Caco-2 (cell line): ENCODE data around the gene VOPP1. TPM values are rescaled to one million over a fixed set of nuclear protein-coding genes. Genes with fewer than 3 reads are reported as not detected.

Source experiments
- BruUV-seq: library from RNA; stranded (reverse); fragments of 400-500 nt; replicated peaks from 2 replicates; lab custom pipeline; 2021; lab: Mats Ljungman, UMichigan
- CTCF ChIA-PET: fragments of 300-600 bp; sonication (Branson Sonifier 250); formaldehyde crosslinking; loops from one replicate; lab custom pipeline; 2022; ENCODE audit warnings: antibody characterized with exemption; lab: Charles Lee
- POLR2A ChIA-PET: fragments of 300-600 bp; sonication (Branson Sonifier 250); formaldehyde crosslinking; loops from one replicate; lab custom pipeline; 2022; ENCODE audit warnings: antibody characterized with exemption; lab: Charles Lee
- DNase-seq, 2 experiments: peaks; one replicate each; pipeline versions ENCODE4 v3.0.0 to v3.0.0-alpha.2; 2020 to 2022
- H3K27me3 ChIP-seq: replicated peaks from 2 replicates; pipeline ENCODE4 v1.6.0; 2011; ENCODE audit warnings: low read length; ENCODE audit not compliant: control insufficient read depth, insufficient read depth
- H3K36me3 ChIP-seq: 2 replicates; pipeline ENCODE4 v1.5.1; 2011; ENCODE audit warnings: low read length; ENCODE audit not compliant: control insufficient read depth, insufficient read depth
- H3K4me1 ChIP-seq: fragments of 250-450 bp; sonication (Bioruptor Pico); 2 replicates; pipeline ENCODE4 v1.5.1; 2020; ENCODE audit warnings: mild to moderate bottlenecking
- H3K4me3 ChIP-seq: 2 replicates; pipeline ENCODE4 v1.5.1; 2011; ENCODE audit warnings: low read depth, mild to moderate bottlenecking, control low read depth, low read length
- H3K9me3 ChIP-seq: fragments of 250-450 bp; sonication (Bioruptor Pico); 2 replicates; pipeline ENCODE4 v1.5.1; 2020; ENCODE audit warnings: mild to moderate bottlenecking, moderate library complexity
- H3K27ac Mint-ChIP-seq: one replicate; pipeline ENCODE4 v1.8.0; 2022; ENCODE audit warnings: mixed read lengths; ENCODE audit not compliant: unreplicated experiment
- H3K27me3 Mint-ChIP-seq: one replicate; pipeline ENCODE4 v1.8.0; 2022; ENCODE audit warnings: mixed read lengths; ENCODE audit not compliant: insufficient read depth, unreplicated experiment
- H3K36me3 Mint-ChIP-seq: one replicate; pipeline ENCODE4 v1.8.0; 2022; ENCODE audit warnings: mild to moderate bottlenecking, mixed read lengths; ENCODE audit not compliant: insufficient read depth, unreplicated experiment
- H3K4me1 Mint-ChIP-seq: one replicate; pipeline ENCODE4 v1.8.0; 2022; ENCODE audit warnings: low read depth, mixed read lengths; ENCODE audit not compliant: unreplicated experiment
- H3K4me3 Mint-ChIP-seq: one replicate; pipeline ENCODE4 v1.8.0; 2022; ENCODE audit warnings: mild to moderate bottlenecking, moderate library complexity, mixed read lengths; ENCODE audit not compliant: unreplicated experiment
- H3K9me3 Mint-ChIP-seq: one replicate; pipeline ENCODE4 v1.8.0; 2022; ENCODE audit warnings: mixed read lengths; ENCODE audit not compliant: unreplicated experiment
- intact Hi-C: fragments of 100-400 bp; cut with micrococcal nuclease; formaldehyde crosslinking; loops from one replicate; pipeline ENCODE4 v1.10.0; 2022; ENCODE audit not compliant: unreplicated experiment
- total RNA-seq: library from RNA; stranded (reverse); gene quantifications from 2 replicates; pipeline ENCODE4 v1.2.3, GENCODE V29; 2022
- TF ChIP-seq, protein P1 (sequence below), 2 experiments: fragments of 200-600 bp in 1 of 2; IDR thresholded peaks; 1 replicate in 1 of 2; 2 replicates in 1 of 2; pipeline versions ENCODE4 v1.5.1 to v1.8.0; 2011 to 2022; ENCODE audit warnings: antibody characterized with exemption in 1 of 2, control low read depth in 1 of 2, inconsistent platforms in 1 of 2, low read depth in 1 of 2, low read length in 1 of 2, mild to moderate bottlenecking in 1 of 2, moderate library complexity in 1 of 2; ENCODE audit not compliant: insufficient read depth in 1 of 2, severe bottlenecking in 1 of 2, unreplicated experiment in 1 of 2

Gene VOPP1
- total RNA-seq, 1 experiment from 2014 or later = 46.8 TPM

GRCh38 chr7:55504967-55505658 lies 67.2 kb downstream of the VOPP1 start:
- Mint-ChIP-seq H3K27ac (no peak overlapping the region), H3K4me1 (no peaks in the 10 kb centered on the region), H3K9me3 (no peaks in the 10 kb centered on the region), H3K36me3 (no peaks in the 10 kb centered on the region), H3K4me3 (no peak overlapping the region), H3K27me3 (no peaks in the 10 kb centered on the region)
- Histone ChIP-seq H3K4me1 (no peaks in the 10 kb centered on the region), H3K9me3 (no peaks in the 10 kb centered on the region), H3K36me3 (no peaks in the 10 kb centered on the region), H3K4me3 (no peak overlapping the region), H3K27me3 (no peaks in the 10 kb centered on the region)
- no peak for DNase-seq
- ChIA-PET POLR2A (no interaction called here), CTCF (no interaction called here)
- intact Hi-C loops = no loop called here
- TF ChIP-seq, protein P1, sequence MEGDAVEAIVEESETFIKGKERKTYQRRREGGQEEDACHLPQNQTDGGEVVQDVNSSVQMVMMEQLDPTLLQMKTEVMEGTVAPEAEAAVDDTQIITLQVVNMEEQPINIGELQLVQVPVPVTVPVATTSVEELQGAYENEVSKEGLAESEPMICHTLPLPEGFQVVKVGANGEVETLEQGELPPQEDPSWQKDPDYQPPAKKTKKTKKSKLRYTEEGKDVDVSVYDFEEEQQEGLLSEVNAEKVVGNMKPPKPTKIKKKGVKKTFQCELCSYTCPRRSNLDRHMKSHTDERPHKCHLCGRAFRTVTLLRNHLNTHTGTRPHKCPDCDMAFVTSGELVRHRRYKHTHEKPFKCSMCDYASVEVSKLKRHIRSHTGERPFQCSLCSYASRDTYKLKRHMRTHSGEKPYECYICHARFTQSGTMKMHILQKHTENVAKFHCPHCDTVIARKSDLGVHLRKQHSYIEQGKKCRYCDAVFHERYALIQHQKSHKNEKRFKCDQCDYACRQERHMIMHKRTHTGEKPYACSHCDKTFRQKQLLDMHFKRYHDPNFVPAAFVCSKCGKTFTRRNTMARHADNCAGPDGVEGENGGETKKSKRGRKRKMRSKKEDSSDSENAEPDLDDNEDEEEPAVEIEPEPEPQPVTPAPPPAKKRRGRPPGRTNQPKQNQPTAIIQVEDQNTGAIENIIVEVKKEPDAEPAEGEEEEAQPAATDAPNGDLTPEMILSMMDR (IDR thresholded peaks at IDR 0.05; ENCODE audit: insufficient read depth in 1 of 2, low read depth in 1 of 2, low read length in 1 of 2, severe bottlenecking in 1 of 2, unreplicated experiment in 1 of 2) = no peak
- no TSS peak for BruUV-seq

DNA sequence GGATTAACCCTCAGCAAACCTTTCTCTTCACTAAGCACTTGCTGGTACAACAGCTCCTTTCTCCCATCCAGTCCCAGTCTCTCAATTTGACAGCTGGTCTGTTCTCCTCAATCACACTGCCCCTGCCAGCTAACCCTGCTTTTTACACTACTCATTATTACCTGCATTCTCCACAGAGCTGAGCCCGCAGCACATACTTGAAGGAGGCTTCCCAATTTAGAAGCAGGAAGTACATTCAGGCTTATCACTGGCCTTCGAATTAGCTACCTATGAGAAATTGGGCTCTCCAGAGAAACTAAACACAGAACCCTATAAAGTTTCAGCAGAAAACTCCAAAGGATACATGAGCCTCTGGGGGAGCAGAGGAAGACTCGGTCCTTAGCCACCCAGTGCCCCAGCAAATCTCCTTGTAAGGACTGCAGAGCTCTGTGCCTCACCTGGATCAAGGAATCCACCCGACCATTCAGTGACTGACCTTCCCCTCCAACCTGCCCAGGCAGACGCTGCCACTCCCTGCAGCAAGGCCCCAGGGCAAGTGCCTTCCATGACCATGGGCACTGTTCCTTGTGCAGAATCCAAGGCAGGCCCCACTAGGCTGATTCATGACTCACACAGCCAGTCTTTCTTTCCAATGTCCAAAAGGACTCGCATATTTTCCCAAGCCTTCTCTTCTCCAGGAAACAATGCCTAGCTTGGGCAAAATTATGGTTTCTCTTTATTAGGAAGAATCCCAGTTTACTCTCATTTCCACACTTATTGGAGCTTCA lies 68.0 kb downstream of the VOPP1 start:
- no peak overlapping the region for H3K4me3 ChIP-seq
- CTCF ChIA-PET = no interaction called here
- TF ChIP-seq, protein P1 (IDR thresholded peaks at IDR 0.05; ENCODE audit: insufficient read depth in 1 of 2, low read depth in 1 of 2, low read length in 1 of 2, severe bottlenecking in 1 of 2, unreplicated experiment in 1 of 2) = no peak
- H3K36me3 Mint-ChIP-seq = no peaks in the 10 kb centered on the region
- H3K4me1 ChIP-seq = no peaks in the 10 kb centered on the region
- no peaks in the 10 kb centered on the region for H3K27me3 ChIP-seq
- no peaks in the 10 kb centered on the region for H3K9me3 Mint-ChIP-seq
- DNase-seq = no peak
- no peaks in the 10 kb centered on the region for H3K36me3 ChIP-seq
- BruUV-seq = no TSS peak
- intact Hi-C loops = no loop called here
- no peak overlapping the region for H3K4me3 Mint-ChIP-seq
- POLR2A ChIA-PET = no interaction called here
- no peaks in the 10 kb centered on the region for H3K27me3 Mint-ChIP-seq
- H3K27ac Mint-ChIP-seq = no peak overlapping the region
- H3K4me1 Mint-ChIP-seq = no peaks in the 10 kb centered on the region
- no peaks in the 10 kb centered on the region for H3K9me3 ChIP-seq

DNA sequence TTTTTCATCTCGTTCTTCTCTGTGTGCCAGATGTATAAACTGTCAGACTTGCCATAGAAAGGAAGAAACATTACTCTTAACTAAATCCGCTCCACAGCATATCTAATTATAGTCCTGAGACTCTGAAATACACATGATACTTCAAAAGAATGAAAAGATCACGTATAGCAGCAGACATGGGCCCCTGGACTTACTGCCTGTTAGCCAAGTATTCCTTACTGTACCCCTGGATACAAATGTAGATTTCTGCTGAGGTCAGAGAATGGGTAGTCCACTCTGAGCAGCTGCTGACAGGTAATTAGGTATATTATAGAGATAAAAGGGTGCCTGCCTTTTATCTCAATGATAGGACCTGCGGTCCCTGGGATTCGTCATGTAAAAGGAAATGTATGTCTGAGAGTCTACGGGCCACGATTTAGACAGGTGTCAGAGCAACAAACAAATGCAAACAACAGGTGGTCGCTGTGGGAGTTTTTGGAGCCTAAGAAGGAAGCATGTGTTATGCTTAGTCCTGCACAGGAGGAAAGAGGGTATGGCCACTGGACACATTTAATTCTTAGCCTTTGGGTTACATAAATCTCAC lies 69.4 kb downstream of the VOPP1 start:
- H3K4me1 ChIP-seq = no peaks in the 10 kb centered on the region
- no peak overlapping the region for H3K4me3 Mint-ChIP-seq
- POLR2A ChIA-PET = no interaction called here
- no peaks in the 10 kb centered on the region for H3K27me3 Mint-ChIP-seq
- CTCF ChIA-PET = no interaction called here
- no peaks in the 10 kb centered on the region for H3K9me3 ChIP-seq
- no peaks in the 10 kb centered on the region for H3K36me3 Mint-ChIP-seq
- no TSS peak for BruUV-seq
- H3K27ac Mint-ChIP-seq = no peak overlapping the region
- TF ChIP-seq, protein P1 (IDR thresholded peaks at IDR 0.05; ENCODE audit: insufficient read depth in 1 of 2, low read depth in 1 of 2, low read length in 1 of 2, severe bottlenecking in 1 of 2, unreplicated experiment in 1 of 2) = no peak
- DNase-seq = no peak
- H3K9me3 Mint-ChIP-seq = no peaks in the 10 kb centered on the region
- no peaks in the 10 kb centered on the region for H3K36me3 ChIP-seq
- no peaks in the 10 kb centered on the region for H3K4me1 Mint-ChIP-seq
- intact Hi-C loops = no loop called here
- H3K4me3 ChIP-seq = no peak overlapping the region
- H3K27me3 ChIP-seq = no peaks in the 10 kb centered on the region
